Right atrium auricular region (tissue), 2 donors: ENCODE measurements around the gene ARMH4. TPM values are rescaled to one million over a fixed set of nuclear protein-coding genes. Genes with fewer than 3 reads are reported as not detected.

Source experiments
- DNase-seq: peaks from one replicate; pipeline ENCODE4 v3.0.0-alpha.2; 2019; ENCODE audit warnings: low spot score
- H3K27ac ChIP-seq, 2 donors: fragments of 200-600 bp; sonication (generic); 1 replicate in 1 of 2; 2 replicates in 1 of 2; pipeline ENCODE4 v1.5.1; 2016 to 2019
- H3K27me3 ChIP-seq, 2 donors: fragments of 200-600 bp; sonication (generic); one replicate each; pipeline versions ENCODE4 v1.5.1 to v1.6.0; 2017 to 2019
- H3K36me3 ChIP-seq: fragments of 200-600 bp; sonication (generic); one replicate; pipeline ENCODE4 v1.5.1; 2016
- H3K4me1 ChIP-seq, 2 donors: fragments of 200-600 bp; sonication (generic); one replicate each; pipeline versions ENCODE4 v1.5.1 to v1.6.0; 2017 to 2019
- H3K4me3 ChIP-seq, 2 donors: fragments of 200-600 bp; sonication (generic); 1 replicate in 1 of 2; 2 replicates in 1 of 2; pipeline ENCODE4 v1.5.1; 2017 to 2019; ENCODE audit warnings: mild to moderate bottlenecking in 1 of 2, moderate library complexity in 1 of 2
- H3K9me3 ChIP-seq, 2 donors: fragments of 200-600 bp; sonication (generic); one replicate each; pipeline ENCODE4 v1.5.1; 2019
- CTCF ChIP-seq, 2 donors: fragments of 200-600 bp; sonication (generic); IDR thresholded peaks; one replicate each; pipeline ENCODE4 v1.5.1; 2019; ENCODE audit warnings: antibody characterized with exemption in 2 of 2
- total RNA-seq, 2 donors: library from RNA; depleted of rRNA; stranded (reverse); fragments of >200 nt; gene quantifications; one replicate each; pipeline ENCODE4 v1.1.0, GENCODE V29; 2016

The ARMH4 gene
- total RNA-seq, 2 donors from 2014 or later: 3.4 to 16.3 TPM

DNA sequence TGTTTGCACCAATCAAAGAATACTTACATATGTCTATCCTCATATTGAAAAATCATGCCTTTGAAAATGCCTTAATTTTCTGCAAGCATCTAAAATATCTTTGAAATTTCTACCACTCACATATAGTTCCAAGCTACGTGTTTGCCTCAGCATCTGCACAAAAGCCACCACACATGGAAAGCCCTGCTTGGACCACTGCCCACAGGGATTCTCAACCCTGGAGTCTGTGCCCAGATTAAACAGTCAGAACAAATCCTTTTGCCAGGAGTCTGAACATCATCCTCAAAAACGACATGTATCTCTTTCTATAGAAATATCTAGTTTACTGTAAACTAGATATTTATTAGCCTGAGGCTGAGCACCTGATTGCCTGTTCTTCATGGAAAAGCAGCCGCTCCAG lies 32.6 kb downstream of the ARMH4 start:
- H3K36me3 ChIP-seq: no peaks in the 10 kb centered on the region
- no peak overlapping the region for H3K4me3 ChIP-seq
- H3K27me3 ChIP-seq: no peaks in the 10 kb centered on the region
- H3K9me3 ChIP-seq: no peaks in the 10 kb centered on the region
- peaks cover 0 to 10% of the 10 kb centered on the region in 2 donors for H3K4me1 ChIP-seq
- H3K27ac ChIP-seq: no peak overlapping the region
- no peak for TF ChIP-seq CTCF (IDR thresholded peaks at IDR 0.05)
- DNase-seq: no peak

GRCh38 chr14:58118097-58118815 lies 33.8 kb downstream of the ARMH4 start:
- Histone ChIP-seq H3K4me3 (no peak overlapping the region), H3K27me3 (no peaks in the 10 kb centered on the region), H3K36me3 (no peaks in the 10 kb centered on the region), H3K4me1 (peaks cover 0 to 10% of the 10 kb centered on the region in 2 donors), H3K9me3 (no peaks in the 10 kb centered on the region), H3K27ac (no peak overlapping the region)
- no peak for DNase-seq
- no peak for TF ChIP-seq CTCF (IDR thresholded peaks at IDR 0.05)

GRCh38 chr14:58109744-58110143 lies 42.3 kb downstream of the ARMH4 start:
- no peaks in the 10 kb centered on the region for H3K27me3 ChIP-seq
- H3K4me1 ChIP-seq: peaks cover 0 to 4% of the 10 kb centered on the region in 2 donors
- no peaks in the 10 kb centered on the region for H3K36me3 ChIP-seq
- H3K27ac ChIP-seq: no peak overlapping the region
- no peak overlapping the region for H3K4me3 ChIP-seq
- no peak for DNase-seq
- no peak for TF ChIP-seq CTCF (IDR thresholded peaks at IDR 0.05)
- no peaks in the 10 kb centered on the region for H3K9me3 ChIP-seq

DNA sequence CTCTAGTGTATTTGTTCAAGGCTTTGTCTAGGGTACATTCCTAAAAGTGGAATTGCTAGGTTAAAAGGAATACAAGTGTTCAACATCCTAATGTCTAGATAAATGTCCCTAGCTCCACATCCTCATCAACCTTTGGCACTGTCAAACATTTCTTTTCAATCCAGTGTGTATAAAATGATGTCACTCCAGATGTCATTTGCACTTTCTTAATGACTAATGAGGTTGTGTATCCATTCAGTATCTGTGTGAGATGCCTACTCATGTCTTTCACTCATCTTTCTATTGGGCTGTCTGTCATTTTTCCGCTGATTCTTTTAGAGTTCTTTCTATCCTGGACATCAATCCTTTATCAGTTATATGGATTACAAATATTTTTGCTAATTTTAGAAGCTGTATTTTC lies 43.3 kb downstream of the ARMH4 start:
- Histone ChIP-seq H3K27me3 (no peaks in the 10 kb centered on the region), H3K4me1 (peaks cover 0 to 4% of the 10 kb centered on the region in 2 donors), H3K36me3 (no peaks in the 10 kb centered on the region), H3K4me3 (no peak overlapping the region), H3K27ac (no peak overlapping the region), H3K9me3 (no peaks in the 10 kb centered on the region)
- no peak for TF ChIP-seq CTCF (IDR thresholded peaks at IDR 0.05)
- no peak for DNase-seq

DNA sequence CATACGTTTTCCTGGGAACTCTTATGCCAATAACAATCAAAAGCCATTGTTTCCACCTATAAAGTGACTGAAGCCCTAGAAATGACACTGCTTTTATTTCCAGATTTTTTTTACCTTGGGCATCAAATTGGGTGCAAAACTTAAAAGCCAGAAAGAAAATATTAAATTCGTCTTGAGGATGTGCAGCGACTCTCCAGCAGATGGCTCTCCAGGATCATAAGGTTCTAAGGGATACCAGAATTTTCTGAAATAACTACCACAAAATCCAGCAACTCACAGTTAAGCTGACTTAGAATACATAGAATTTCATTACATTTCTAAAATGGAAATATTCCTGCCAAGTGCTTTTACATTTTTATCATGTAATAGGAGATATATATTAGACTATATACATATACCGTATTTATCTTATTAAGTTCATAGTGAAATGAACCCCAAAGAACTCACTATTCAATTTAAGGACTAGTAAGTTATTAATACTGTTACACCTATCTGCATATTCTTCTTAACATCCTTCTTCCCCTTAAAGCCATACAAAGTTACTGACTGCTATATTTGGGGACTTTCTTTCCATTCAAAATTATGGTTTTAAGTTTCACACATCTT lies 44.0 kb downstream of the ARMH4 start:
- no peak for DNase-seq
- no peaks in the 10 kb centered on the region for H3K9me3 ChIP-seq
- H3K27ac ChIP-seq: no peak overlapping the region
- no peak overlapping the region for H3K4me3 ChIP-seq
- no peaks in the 10 kb centered on the region for H3K27me3 ChIP-seq
- no peaks in the 10 kb centered on the region for H3K36me3 ChIP-seq
- H3K4me1 ChIP-seq: peaks cover 0 to 4% of the 10 kb centered on the region in 2 donors
- peak; percentile 75 to 87 for TF ChIP-seq CTCF (IDR thresholded peaks at IDR 0.05)
